ENCODE data around the gene RASA2. TPM values are rescaled to one million over a fixed set of nuclear protein-coding genes. Genes with fewer than 3 reads are reported as not detected.
A peak's percentile ranks its signal among the peaks of the same experiment; 100 is the strongest.

The RASA2 gene
- total and polyA plus RNA-seq, 2 of the 4 experiments (the other 2 are of a cell fraction) = 6.1 to 14.0 TPM

GRCh38 chr3:141444586-141445285 lies 42.1 kb upstream of the RASA2 start:
- POLR2A ChIA-PET (ENCODE audit: unreplicated experiment) = no interaction called here
- Histone ChIP-seq H3K9me3 (ENCODE audit: control insufficient read depth, insufficient read depth, low read length) (no peaks in the 10 kb centered on the region), H3K27ac (ENCODE audit: insufficient read depth, low read length) (peak overlapping the region; percentile 76), H2BK5ac (ENCODE audit: low read depth, low read length, poor library complexity, severe bottlenecking) (peak overlapping the region; percentile 99), H3K14ac (replicated peaks; ENCODE audit: low read depth, low read length) (peak overlapping the region; percentile 70; the same call in 1 of the 2 replicates), H3K23ac (ENCODE audit: low read depth, low read length) (peak overlapping the region; percentile 7; the same call in 1 of the 2 replicates), H2BK20ac (ENCODE audit: low read depth, low read length) (peak overlapping the region; percentile 63), H3K4me1 (ENCODE audit: control insufficient read depth, insufficient read depth, low read length) (peaks cover 35% of the 10 kb centered on the region), H3K36me3 (ENCODE audit: control insufficient read depth, insufficient read depth, low read length) (peaks cover 41% of the 10 kb centered on the region), H3K9ac (ENCODE audit: low read depth, low read length) (no peak overlapping the region), H2AK5ac (ENCODE audit: low read depth, low read length) (peak overlapping the region; percentile 62; the same call in 1 of the 2 replicates), H2BK15ac (ENCODE audit: low read depth, low read length) (peak overlapping the region; percentile 54; the same call in 2 of the 3 replicates), H2AK9ac (replicated peaks; ENCODE audit: low read depth, low read length, poor library complexity) (no peak overlapping the region), H2AFZ (replicated peaks; ENCODE audit: low read length, poor library complexity) (no peak overlapping the region), H3K56ac (ENCODE audit: extremely low read depth, insufficient read depth, low read length) (peak overlapping the region; percentile 16; the same call in 1 of the 2 replicates), H3K4ac (ENCODE audit: low read depth, low read length) (peak overlapping the region; percentile 49), H4K8ac (ENCODE audit: low read depth in 2 of 2, low read length in 2 of 2) (peak overlapping the region; percentile 35 to 66; a peak in 3 of 4 replicates), H3K18ac (ENCODE audit: low read depth, low read length) (peak overlapping the region; percentile 55), H3K4me2 (ENCODE audit: low read depth, low read length) (no peak overlapping the region), H3K27me3 (ENCODE audit: control insufficient read depth, insufficient read depth, low read length) (no peaks in the 10 kb centered on the region), H3K79me1 (ENCODE audit: low read depth in 1 of 2, low read length in 2 of 2) (peaks cover 50 to 77% of the 10 kb centered on the region in 2 experiments), H3K9me1 (ENCODE audit: insufficient read depth, low read length) (peaks cover 18% of the 10 kb centered on the region), H3K4me3 (ENCODE audit: insufficient read depth, low read depth, low read length) (no peak overlapping the region), H4K91ac (ENCODE audit: insufficient read depth, low read depth, low read length) (peak overlapping the region; percentile 58), H4K5ac (ENCODE audit: low read depth, low read length) (peak overlapping the region; percentile 33), H4K20me1 (ENCODE audit: insufficient read depth, low read length) (no peaks in the 10 kb centered on the region; the same call in 1 of the 2 replicates), H2BK120ac (ENCODE audit: low read depth, low read length) (peak overlapping the region; percentile 57)
- CTCF ChIA-PET = no interaction called here
- TF ChIP-seq MAZ (IDR thresholded peaks at IDR 0.05; ENCODE audit: borderline replicate concordance, low read depth, low read length) = no peak
- TF ChIP-seq, protein P1, sequence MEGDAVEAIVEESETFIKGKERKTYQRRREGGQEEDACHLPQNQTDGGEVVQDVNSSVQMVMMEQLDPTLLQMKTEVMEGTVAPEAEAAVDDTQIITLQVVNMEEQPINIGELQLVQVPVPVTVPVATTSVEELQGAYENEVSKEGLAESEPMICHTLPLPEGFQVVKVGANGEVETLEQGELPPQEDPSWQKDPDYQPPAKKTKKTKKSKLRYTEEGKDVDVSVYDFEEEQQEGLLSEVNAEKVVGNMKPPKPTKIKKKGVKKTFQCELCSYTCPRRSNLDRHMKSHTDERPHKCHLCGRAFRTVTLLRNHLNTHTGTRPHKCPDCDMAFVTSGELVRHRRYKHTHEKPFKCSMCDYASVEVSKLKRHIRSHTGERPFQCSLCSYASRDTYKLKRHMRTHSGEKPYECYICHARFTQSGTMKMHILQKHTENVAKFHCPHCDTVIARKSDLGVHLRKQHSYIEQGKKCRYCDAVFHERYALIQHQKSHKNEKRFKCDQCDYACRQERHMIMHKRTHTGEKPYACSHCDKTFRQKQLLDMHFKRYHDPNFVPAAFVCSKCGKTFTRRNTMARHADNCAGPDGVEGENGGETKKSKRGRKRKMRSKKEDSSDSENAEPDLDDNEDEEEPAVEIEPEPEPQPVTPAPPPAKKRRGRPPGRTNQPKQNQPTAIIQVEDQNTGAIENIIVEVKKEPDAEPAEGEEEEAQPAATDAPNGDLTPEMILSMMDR (conservative IDR thresholded peaks at IDR 0.05; ENCODE audit: low read depth, low read length) = no peak
- no peak for TF ChIP-seq RCOR1 (IDR thresholded peaks at IDR 0.05; ENCODE audit: insufficient replicate concordance, low read length)
- TF ChIP-seq RAD21 (IDR thresholded peaks at IDR 0.05; ENCODE audit: low read length) = no peak
- no peak for TF ChIP-seq CHD1 (IDR thresholded peaks at IDR 0.05; ENCODE audit: low read depth, low read length)
- no peak for ATAC-seq (ENCODE audit: low read depth)
- in situ Hi-C loops (cut with MboI; ENCODE audit: low sequenced_read_pairs) = loop anchor here (5.0 kb wide), 1 partner anchor 132 kb away; no protein-coding TSS in a partner anchor
- no CpG with 5 or more reads among the region's 14 CpGs for whole genome bisulfite sequencing, 2 experiments (ENCODE audit: extremely low coverage in 2 of 2, insufficient read length in 1 of 2)
- TSS peak; percentile 8 for BruUV-seq (replicated peaks)
- DNase-seq = no peak
- dilution Hi-C loops (cut with HindIII; ENCODE audit: low sequenced_read_pairs, unreplicated experiment) = no loop called here
- intact Hi-C loops (cut with micrococcal nuclease) = no loop called here
